Stimulated activated naive CD8-positive, alpha-beta T cell treated with anti-CD3 and anti-CD28 coated beads, Interleukin-15, Interleukin-2, amounts not matched to agents 100 ng/mL and 50 ng/mL, for 24 hours (primary cell): ENCODE data around the gene CUX1.

Source experiments
- H3K27ac Mint-ChIP-seq: one replicate; pipeline ENCODE4 v1.8.0; 2021; ENCODE audit warnings: mild to moderate bottlenecking, mixed read lengths
- H3K27me3 Mint-ChIP-seq: one replicate; pipeline ENCODE4 v1.8.0; 2021; ENCODE audit warnings: mixed read lengths
- H3K36me3 Mint-ChIP-seq: one replicate; pipeline ENCODE4 v1.8.0; 2021; ENCODE audit warnings: low read depth, mixed read lengths
- H3K4me1 Mint-ChIP-seq: one replicate; pipeline ENCODE4 v1.8.0; 2021; ENCODE audit warnings: low read depth, mixed read lengths
- H3K4me3 Mint-ChIP-seq: one replicate; pipeline ENCODE4 v1.8.0; 2021; ENCODE audit warnings: mild to moderate bottlenecking, mixed read lengths
- H3K9me3 Mint-ChIP-seq: one replicate; pipeline ENCODE4 v1.8.0; 2021; ENCODE audit warnings: mixed read lengths

CUX1 gene

GRCh38 chr7:102258073-102258748, 440.8 kb downstream of the CUX1 start:
- Mint-ChIP-seq H3K36me3 (no peaks in the 10 kb centered on the region), H3K4me1 (no peaks in the 10 kb centered on the region), H3K27ac (no peak overlapping the region), H3K27me3 (no peaks in the 10 kb centered on the region), H3K9me3 (no peaks in the 10 kb centered on the region), H3K4me3 (no peak overlapping the region)

DNA sequence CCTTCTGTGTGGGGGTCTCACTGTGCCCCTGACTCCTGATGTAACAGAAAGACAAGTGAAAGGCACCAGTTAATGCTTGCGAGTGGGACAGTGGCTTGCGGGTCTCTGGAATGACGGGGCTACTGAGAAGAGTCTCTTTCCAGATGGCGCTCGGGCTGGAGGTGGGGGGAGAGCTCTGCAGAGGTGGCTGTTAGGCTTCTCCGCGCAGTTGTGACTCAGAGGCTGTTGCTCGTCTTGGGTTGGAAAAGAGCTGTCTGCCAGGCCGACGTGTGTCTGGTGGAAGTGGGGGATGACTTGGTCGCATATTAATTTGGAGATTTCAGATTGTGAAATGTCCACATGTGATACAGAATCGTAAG, 441.3 kb downstream of the CUX1 start:
- H3K27me3 Mint-ChIP-seq: no peaks in the 10 kb centered on the region
- no peak overlapping the region for H3K27ac Mint-ChIP-seq

GRCh38 chr7:102260856-102261255, 443.4 kb downstream of the CUX1 start:
- Mint-ChIP-seq H3K9me3 (no peaks in the 10 kb centered on the region), H3K4me1 (no peaks in the 10 kb centered on the region), H3K4me3 (no peak overlapping the region), H3K36me3 (no peaks in the 10 kb centered on the region), H3K27me3 (no peaks in the 10 kb centered on the region), H3K27ac (no peak overlapping the region)

More for the DNA sequence above, 441.3 kb downstream of the CUX1 start:
- H3K4me1 Mint-ChIP-seq: no peaks in the 10 kb centered on the region
- H3K4me3 Mint-ChIP-seq: no peak overlapping the region
- H3K9me3 Mint-ChIP-seq: no peaks in the 10 kb centered on the region
- H3K36me3 Mint-ChIP-seq: no peaks in the 10 kb centered on the region

DNA sequence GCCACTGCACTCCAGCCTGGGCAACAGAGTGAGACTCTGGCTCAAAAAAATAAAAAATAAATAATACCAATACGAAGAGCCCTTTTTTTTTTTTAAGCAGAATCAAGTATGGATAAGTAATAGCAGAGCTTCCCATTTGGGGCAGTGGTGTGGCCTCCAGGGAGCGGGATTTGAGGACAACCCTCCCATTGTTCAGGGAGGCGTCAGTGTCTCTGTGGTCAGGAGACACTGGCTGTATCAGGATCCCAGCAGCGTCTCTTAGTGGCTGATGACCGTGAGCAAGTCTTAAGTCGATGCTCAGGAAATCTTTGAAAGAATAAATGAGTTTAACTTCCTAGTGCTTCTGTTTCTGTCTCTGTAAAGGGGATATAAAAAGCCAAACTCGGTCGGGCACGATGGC, 444.0 kb downstream of the CUX1 start:
- Mint-ChIP-seq H3K27me3 (no peaks in the 10 kb centered on the region), H3K36me3 (no peaks in the 10 kb centered on the region), H3K4me1 (no peaks in the 10 kb centered on the region), H3K4me3 (no peak overlapping the region), H3K27ac (no peak overlapping the region), H3K9me3 (no peaks in the 10 kb centered on the region)

- H3K9me3 Mint-ChIP-seq: no peaks in the 10 kb centered on the region
- H3K4me3 Mint-ChIP-seq: no peak overlapping the region
Observed at GRCh38 chr7:102262546-102262945, 445.1 kb downstream of the CUX1 start.

DNA sequence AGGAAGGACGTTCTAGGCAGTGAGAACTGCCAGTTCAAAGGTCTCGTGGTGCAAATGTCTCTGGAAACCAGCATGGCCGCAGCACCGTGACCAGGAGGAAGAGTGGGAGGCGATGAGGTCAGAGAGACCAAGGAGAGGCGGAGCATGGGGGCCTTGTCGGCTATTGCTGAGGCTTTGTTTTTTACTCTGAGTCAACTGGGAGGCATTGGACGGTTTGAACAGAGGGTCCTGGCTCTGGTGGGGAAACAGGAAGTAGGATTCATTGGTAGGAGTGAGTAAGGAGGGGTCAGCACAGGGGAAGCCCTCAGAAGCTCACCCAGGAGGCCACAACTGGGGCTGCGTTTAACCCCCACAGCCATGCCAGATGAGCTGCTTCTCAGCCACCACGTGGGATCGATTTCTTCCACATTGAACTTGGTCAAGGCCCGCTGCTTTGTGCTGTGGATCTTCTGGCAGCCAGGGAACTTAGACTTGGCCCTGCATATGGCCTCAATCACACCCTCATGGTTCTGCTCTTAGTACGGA, 447.0 kb downstream of the CUX1 start:
- Mint-ChIP-seq H3K27me3 (no peaks in the 10 kb centered on the region), H3K27ac (no peak overlapping the region), H3K4me3 (no peak overlapping the region), H3K4me1 (no peaks in the 10 kb centered on the region), H3K9me3 (no peaks in the 10 kb centered on the region), H3K36me3 (no peaks in the 10 kb centered on the region)

More at GRCh38 chr7:102262546-102262945, 445.1 kb downstream of the CUX1 start:
- no peaks in the 10 kb centered on the region for H3K27me3 Mint-ChIP-seq
- H3K27ac Mint-ChIP-seq: no peak overlapping the region
- no peaks in the 10 kb centered on the region for H3K36me3 Mint-ChIP-seq
- no peaks in the 10 kb centered on the region for H3K4me1 Mint-ChIP-seq

GRCh38 chr7:102266541-102266940, 449.1 kb downstream of the CUX1 start:
- Mint-ChIP-seq H3K9me3 (no peaks in the 10 kb centered on the region), H3K27ac (no peak overlapping the region), H3K36me3 (no peaks in the 10 kb centered on the region), H3K4me1 (no peaks in the 10 kb centered on the region), H3K4me3 (no peak overlapping the region), H3K27me3 (no peaks in the 10 kb centered on the region)

DNA sequence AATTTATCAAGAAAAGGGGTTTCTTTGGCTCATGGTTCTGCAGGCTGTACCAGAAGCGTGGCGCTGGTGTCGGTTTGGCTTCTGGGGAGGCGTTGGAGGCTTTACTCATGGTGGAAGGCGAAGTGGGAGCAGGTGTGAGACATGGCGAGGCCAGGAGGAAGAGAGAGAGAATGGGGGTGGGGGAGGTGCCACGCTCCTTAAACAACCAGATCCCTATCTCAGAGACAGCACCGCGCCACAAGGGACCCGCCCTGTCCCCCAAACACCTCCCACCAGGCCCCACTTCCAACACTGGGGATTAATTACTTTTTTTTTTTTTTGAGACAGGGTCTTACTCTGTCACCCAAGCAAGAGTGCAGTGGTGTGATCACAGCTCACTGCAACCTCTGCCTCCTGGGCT, 451.2 kb downstream of the CUX1 start:
- no peak overlapping the region for H3K4me3 Mint-ChIP-seq
- H3K4me1 Mint-ChIP-seq: no peaks in the 10 kb centered on the region
- H3K27me3 Mint-ChIP-seq: no peaks in the 10 kb centered on the region
- no peaks in the 10 kb centered on the region for H3K9me3 Mint-ChIP-seq
- no peak overlapping the region for H3K27ac Mint-ChIP-seq
- H3K36me3 Mint-ChIP-seq: no peaks in the 10 kb centered on the region

GRCh38 chr7:102270178-102270887, 452.9 kb downstream of the CUX1 start:
- no peaks in the 10 kb centered on the region for H3K9me3 Mint-ChIP-seq
- no peak overlapping the region for H3K27ac Mint-ChIP-seq
- no peaks in the 10 kb centered on the region for H3K27me3 Mint-ChIP-seq
- H3K4me3 Mint-ChIP-seq: no peak overlapping the region
- no peaks in the 10 kb centered on the region for H3K36me3 Mint-ChIP-seq
- no peaks in the 10 kb centered on the region for H3K4me1 Mint-ChIP-seq

DNA sequence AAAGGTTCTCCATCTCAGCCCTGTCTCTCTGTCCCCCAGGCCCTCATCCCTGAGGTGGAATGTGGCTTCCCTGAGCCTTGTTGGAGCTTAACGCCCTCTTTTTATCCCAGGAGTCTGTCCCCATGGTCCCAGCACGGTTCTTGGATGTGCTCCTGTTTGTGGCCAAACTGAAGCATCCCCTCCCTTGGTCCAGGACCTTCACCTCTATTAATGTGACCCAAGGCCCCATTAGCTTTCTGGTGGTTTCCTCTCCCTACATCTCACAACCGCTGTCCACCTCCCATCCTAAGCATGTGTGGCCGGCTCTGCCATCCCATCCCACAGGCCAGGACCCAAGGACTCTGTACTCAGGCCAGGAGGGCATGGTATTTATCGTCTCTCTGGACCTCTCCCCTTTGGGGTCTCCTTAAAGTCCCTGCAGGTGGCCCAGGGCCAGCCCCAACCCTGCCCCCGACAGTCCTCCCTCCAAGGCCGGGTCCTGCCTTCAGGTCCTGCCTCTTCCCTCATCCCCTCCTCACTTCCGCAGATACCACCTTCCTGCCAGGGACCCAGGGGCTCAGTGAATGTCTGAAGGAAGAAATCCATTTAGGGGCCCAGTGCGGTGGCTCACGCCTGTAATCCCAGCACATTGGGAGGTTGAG, 453.9 kb downstream of the CUX1 start:
- Mint-ChIP-seq H3K36me3 (no peaks in the 10 kb centered on the region), H3K27me3 (no peaks in the 10 kb centered on the region), H3K27ac (no peak overlapping the region), H3K4me3 (no peak overlapping the region), H3K9me3 (no peaks in the 10 kb centered on the region), H3K4me1 (no peaks in the 10 kb centered on the region)

GRCh38 chr7:102272075-102272916, 454.9 kb downstream of the CUX1 start:
- Mint-ChIP-seq H3K4me3 (no peak overlapping the region), H3K4me1 (no peaks in the 10 kb centered on the region), H3K9me3 (no peaks in the 10 kb centered on the region), H3K27me3 (no peaks in the 10 kb centered on the region), H3K36me3 (no peaks in the 10 kb centered on the region), H3K27ac (no peak overlapping the region)

DNA sequence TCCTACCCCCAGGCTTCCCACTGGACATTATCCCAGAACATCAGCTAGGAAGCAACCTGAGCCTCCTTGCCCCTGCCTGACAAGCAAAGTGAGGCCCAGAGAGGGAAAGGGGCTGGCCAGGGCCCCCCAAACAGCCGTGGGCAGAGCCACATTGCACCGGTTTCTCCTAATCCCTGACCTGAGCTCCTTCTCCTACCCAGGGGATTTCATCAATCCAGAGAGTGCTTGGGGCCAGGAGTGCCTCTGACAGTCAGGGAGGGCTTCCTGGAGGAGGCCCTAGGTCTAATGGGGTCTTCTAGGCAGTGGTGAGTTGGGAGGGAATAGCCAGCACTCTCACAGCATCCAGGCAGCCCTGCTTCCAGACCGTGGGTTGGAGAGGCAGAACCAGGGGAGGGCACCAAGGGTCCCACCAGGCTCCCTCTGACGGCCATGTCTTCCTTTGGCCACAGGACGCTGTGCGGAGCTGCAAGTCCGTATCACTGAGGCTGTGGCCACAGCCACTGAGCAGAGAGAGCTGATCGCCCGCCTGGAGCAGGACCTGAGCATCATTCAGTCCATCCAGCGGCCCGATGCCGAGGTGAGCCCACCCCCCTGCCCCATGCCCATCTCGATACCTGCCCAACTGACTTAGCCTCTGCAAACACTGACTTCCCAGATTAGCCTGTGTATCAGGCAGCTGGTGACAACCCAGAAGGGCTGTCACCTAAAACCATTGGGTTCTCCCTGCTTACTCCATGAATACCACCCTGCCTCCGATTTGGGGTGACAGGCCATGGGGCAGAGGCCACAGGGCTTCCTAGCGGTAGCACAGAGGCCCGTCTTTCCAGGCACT, 455.7 kb downstream of the CUX1 start:
- Mint-ChIP-seq H3K36me3 (no peaks in the 10 kb centered on the region), H3K4me1 (no peaks in the 10 kb centered on the region), H3K27me3 (no peaks in the 10 kb centered on the region), H3K4me3 (no peak overlapping the region), H3K9me3 (no peaks in the 10 kb centered on the region), H3K27ac (no peak overlapping the region)

GRCh38 chr7:102273749-102274712, 456.6 kb downstream of the CUX1 start:
- no peaks in the 10 kb centered on the region for H3K9me3 Mint-ChIP-seq
- no peak overlapping the region for H3K4me3 Mint-ChIP-seq
- H3K36me3 Mint-ChIP-seq: no peaks in the 10 kb centered on the region
- no peak overlapping the region for H3K27ac Mint-ChIP-seq
- no peaks in the 10 kb centered on the region for H3K27me3 Mint-ChIP-seq
- H3K4me1 Mint-ChIP-seq: no peaks in the 10 kb centered on the region
